K562 (cell line): ENCODE measurements around the gene DTWD2. TPM values are rescaled to one million over a fixed set of nuclear protein-coding genes. Genes with fewer than 3 reads are reported as not detected.
A peak's percentile ranks its signal among the peaks of the same experiment; 100 is the strongest.

ENCODE experiments used
- ATAC-seq: fragments of 200-7000 bp; cut with Tn5 transposase; 3 replicates; pipeline ENCODE4 v1.9.1; 2020; ENCODE audit warnings: moderate library complexity
- Bru-seq: library from RNA; stranded (reverse); fragments of 400-500 nt; gene quantifications from one replicate; lab custom pipeline; 2021; lab: Mats Ljungman, UMichigan
- BruChase-seq, 2 experiments: library from RNA; stranded (reverse); fragments of 400-500 nt; gene quantifications; one replicate each; lab custom pipeline; 2021; lab: Mats Ljungman, UMichigan
- BruUV-seq: library from RNA; stranded (reverse); fragments of 400-500 nt; replicated peaks from 2 replicates; lab custom pipeline; 2021; lab: Mats Ljungman, UMichigan
- CTCF ChIA-PET: fragments of 300-600 bp; formaldehyde crosslinking; extraction: SDS; loops from one replicate; lab custom pipeline; 2021; ENCODE audit warnings: low intra/inter-chr PET ratio; lab: Yijun Ruan, JAX
- POLR2A ChIA-PET: fragments of 300-600, 350-650 bp; sonication (Branson Sonifier 250); formaldehyde crosslinking; extraction: SDS; loops from one replicate; lab custom pipeline; 2021; ENCODE audit warnings: antibody characterized with exemption, inconsistent platforms; lab: Yijun Ruan, JAX
- DNase-seq, 4 experiments: peaks; one replicate each; pipeline versions ENCODE4 v3.0.0 to v3.0.0-alpha.2; 2011 to 2018; ENCODE audit warnings: low spot score in 3 of 4, mixed read lengths in 3 of 4; ENCODE audit errors: extremely low read depth in 1 of 4
- FAIRE-seq: peaks from 2 replicates; lab custom pipeline; 2011; peaks lifted over from hg19 to GRCh38; lab: Jason Lieb, UNC
- H2AFZ ChIP-seq: 2 replicates; pipeline ENCODE4 v1.6.0; 2011; ENCODE audit warnings: low read depth, low read length, control low read depth, inconsistent platforms
- H3K27ac ChIP-seq: fragments of 200-600 bp; 3 replicates; pipeline ENCODE4 v1.8.0; 2011; ENCODE audit warnings: low read depth, mild to moderate bottlenecking, control low read depth, inconsistent platforms, low read length, moderate library complexity, mixed read lengths; ENCODE audit errors: extremely low read depth
- H3K27me3 ChIP-seq, 2 experiments: fragments of 300-600 bp in 1 of 2; 2 replicates in 1 of 2; 3 replicates in 1 of 2; pipeline versions ENCODE4 v1.6.0 to v1.8.0; 2011; ENCODE audit warnings: inconsistent platforms in 2 of 2, low read length in 2 of 2, mild to moderate bottlenecking in 1 of 2, mixed read lengths in 1 of 2, moderate library complexity in 1 of 2; ENCODE audit not compliant: control insufficient read depth in 2 of 2, insufficient read depth in 2 of 2
- H3K36me3 ChIP-seq: fragments of 300-600 bp; 3 replicates; pipeline ENCODE4 v1.8.0; 2011; ENCODE audit warnings: mild to moderate bottlenecking, low read length, inconsistent platforms; ENCODE audit not compliant: control insufficient read depth, insufficient read depth
- H3K4me1 ChIP-seq, 2 experiments: fragments of 200-600 bp in 1 of 2; replicated peaks in 1 of 2; 2 replicates in 1 of 2; 3 replicates in 1 of 2; pipeline versions ENCODE4 v1.5.1 to v1.8.0; 2011; ENCODE audit warnings: inconsistent platforms in 2 of 2, low read length in 2 of 2, mild to moderate bottlenecking in 1 of 2, mixed read lengths in 1 of 2, moderate library complexity in 1 of 2; ENCODE audit not compliant: control insufficient read depth in 2 of 2, insufficient read depth in 2 of 2
- H3K4me2 ChIP-seq: 2 replicates; pipeline ENCODE4 v1.6.1; 2011; ENCODE audit warnings: low read length, control low read depth, inconsistent platforms, mixed read lengths; ENCODE audit not compliant: insufficient read depth
- H3K4me3 ChIP-seq: fragments of 200-600 bp; sonication (generic), shearing (Covaris generic); 2 replicates; pipeline ENCODE4 v1.5.1; 2016; ENCODE audit warnings: control low read depth, inconsistent platforms
- H3K79me2 ChIP-seq: fragments of 200-600 bp; 3 replicates; pipeline ENCODE4 v1.8.0; 2011; ENCODE audit warnings: low read length, inconsistent platforms; ENCODE audit not compliant: control insufficient read depth, insufficient read depth
- H3K9ac ChIP-seq, 2 experiments: 2 replicates each; pipeline versions ENCODE4 v1.6.0 to v1.6.1; 2011; ENCODE audit warnings: low read depth in 2 of 2, low read length in 2 of 2, control low read depth in 1 of 2, inconsistent platforms in 1 of 2, mild to moderate bottlenecking in 1 of 2, mixed read lengths in 1 of 2; ENCODE audit not compliant: insufficient read depth in 1 of 2
- H3K9me1 ChIP-seq: one replicate; pipeline ENCODE4 v1.6.0; 2011; ENCODE audit warnings: inconsistent platforms, mild to moderate bottlenecking, low read length, moderate library complexity; ENCODE audit not compliant: control insufficient read depth, insufficient read depth
- H3K9me3 ChIP-seq: replicated peaks from 2 replicates; pipeline ENCODE4 v1.5.1; 2011; ENCODE audit warnings: low read depth, low read length, inconsistent platforms; ENCODE audit not compliant: control insufficient read depth, insufficient read depth
- H4K20me1 ChIP-seq: replicated peaks from 2 replicates; pipeline ENCODE4 v1.6.1; 2011; ENCODE audit warnings: low read length, inconsistent platforms, mixed read lengths; ENCODE audit not compliant: control insufficient read depth, insufficient read depth
- ARID3A ChIP-seq: IDR thresholded peaks from 2 replicates; pipeline ENCODE4 v1.6.1; 2012; ENCODE audit warnings: low read depth, low read length, improper control_type of control experiment, borderline replicate concordance
- EP400 ChIP-seq: fragments of 450-650 bp; IDR thresholded peaks from 2 replicates; pipeline ENCODE4 v1.6.1; 2017; ENCODE audit warnings: antibody characterized with exemption, mild to moderate bottlenecking, moderate library complexity
- HDGF ChIP-seq: fragments of 450-650 bp; IDR thresholded peaks from 2 replicates; pipeline ENCODE4 v1.6.1; 2016
- NONO ChIP-seq, 2 experiments: fragments of 200-400 bp in 1 of 2; fragments of 450-650 bp in 1 of 2; formaldehyde crosslinking in 1 of 2; IDR thresholded peaks; 2 replicates each; pipeline ENCODE4 v1.6.1; 2017; ENCODE audit warnings: low read depth in 2 of 2, mild to moderate bottlenecking in 2 of 2, moderate library complexity in 2 of 2, low read length in 1 of 2
- PHF8 ChIP-seq: fragments of 200-600 bp; sonication (generic); IDR thresholded peaks from 2 replicates; pipeline ENCODE4 v1.6.1; 2012; ENCODE audit warnings: mixed run types, mild to moderate bottlenecking, inconsistent platforms, low read length, moderate library complexity, borderline replicate concordance
- RCOR1 ChIP-seq, 2 experiments: IDR thresholded peaks; 2 replicates each; pipeline ENCODE4 v1.6.1; 2012; ENCODE audit warnings: low read depth in 2 of 2, low read length in 2 of 2, borderline replicate concordance in 1 of 2, improper control_type of control experiment in 1 of 2
- SIRT6 ChIP-seq: IDR thresholded peaks from one replicate; pipeline ENCODE4 v1.6.1; 2012; ENCODE audit warnings: low read depth, mild to moderate bottlenecking, control low read depth, inconsistent platforms, low read length, moderate library complexity
- SMARCA4 ChIP-seq: fragments of 450-650 bp; IDR thresholded peaks from 2 replicates; pipeline ENCODE4 v1.6.1; 2016
- TCF7 ChIP-seq: sonication (generic); IDR thresholded peaks from 2 replicates; pipeline ENCODE4 v1.6.1; 2016; ENCODE audit warnings: antibody characterized with exemption, borderline replicate concordance
- ZFX ChIP-seq: sonication (generic); formaldehyde crosslinking; IDR thresholded peaks from 2 replicates; pipeline ENCODE4 v1.8.0; 2022; ENCODE audit warnings: mild to moderate bottlenecking, missing genetic modification reagents, moderate library complexity
- ZNF280B ChIP-seq: fragments of 250-450 bp; sonication (Bioruptor Pico); IDR thresholded peaks from 2 replicates; pipeline ENCODE4 v1.5.1; 2021; ENCODE audit warnings: mild to moderate bottlenecking
- WGBS: fragments of 100-300 bp; shearing (Covaris generic); methylation state at CpG from one replicate; pipeline ENCODE4 v1.1.6; 2016; ENCODE audit warnings: low coverage, mixed read lengths; ENCODE audit not compliant: insufficient coverage; ENCODE audit errors: missing lambda C conversion rate; 5-methylcytosine and 5-hydroxymethylcytosine counted together
- in situ Hi-C: fragments of 300-500 bp; cut with MboI; formaldehyde crosslinking; loops from 4 replicates; pipeline ENCODE4 v1.15.0; 2018; ENCODE audit warnings: inconsistent platforms, mixed read lengths
- intact Hi-C: fragments of 100-400 bp; cut with micrococcal nuclease; formaldehyde crosslinking; loops from 2 replicates; pipeline ENCODE4 v1.14.2; 2022
- long read RNA-seq, 3 experiments: library from polyadenylated mRNA in 2 of 3; library from RNA in 1 of 3; unstranded in 2 of 3; stranded (forward) in 1 of 3; transcript quantifications; one replicate each; pipeline ENCODE4 v2.0.0, GENCODE V29; 2019 to 2022
- polyA minus RNA-seq, 3 experiments: library from RNA; depleted of rRNA, polyadenylated mRNA; stranded (reverse); fragments of >200 nt; gene quantifications; 2 replicates each; pipeline ENCODE4 v1.2.3, GENCODE V29; 2011
- polyA plus RNA-seq, 8 experiments: library from polyadenylated mRNA; depleted of rRNA in 4 of 8; stranded (reverse) in 5 of 8; unstranded in 3 of 8; fragments of >200 nt; fragmentation: Nextera tagmentation in 2 of 8; fragmentation: Illumina TruSeq in 1 of 8; extraction: Ambion mirVana in 2 of 8; extraction: Trizol in 1 of 8; gene quantifications; 2 replicates each; pipeline versions ENCODE4 v1.2.1 to v1.2.3, GENCODE V29; 2011 to 2014; ENCODE audit warnings: inconsistent platforms in 1 of 8, missing spikeins in 1 of 8
- total RNA-seq, 7 experiments: library from RNA; depleted of rRNA in 6 of 7; stranded (reverse); fragments of >200 nt in 6 of 7; fragmentation: Illumina TruSeq in 2 of 7; extraction: Trizol in 2 of 7; gene quantifications; 2 replicates each; pipeline versions ENCODE4 v1.2.1 to v1.2.3, GENCODE V29; 2011 to 2021; ENCODE audit warnings: low replicate concordance in 1 of 7

DTWD2 gene
- total RNA-seq (2011; cell fraction: chromatin; rRNA removed; ENCODE audit: low replicate concordance) = 1.4 and 1.7 TPM in 2 replicates
- total RNA-seq (2011; cell fraction: nucleolus; rRNA removed) = 1.2 and 1.7 TPM in 2 replicates
- 1.7 and 2.4 TPM in 2 replicates for total RNA-seq (2011; cell fraction: nucleoplasm; rRNA removed)
- total RNA-seq (2014; rRNA removed) (7.4 and 10.8 TPM in 2 replicates), total RNA-seq (2014; rRNA removed; fragmentation: Illumina TruSeq; extraction: Trizol) (4.9 and 5.4 TPM in 2 replicates), total RNA-seq (2015; rRNA removed; fragmentation: Illumina TruSeq; extraction: Trizol) (4.9 TPM in 2 replicates), total RNA-seq (2021) (5.5 TPM in 2 replicates), polyA plus RNA-seq (2011; rRNA removed) (2.2 and 3.1 TPM in 2 replicates), polyA plus RNA-seq (2014; fragmentation: Illumina TruSeq; extraction: Trizol) (3.1 and 3.7 TPM in 2 replicates), polyA plus RNA-seq (2014; fragmentation: Nextera tagmentation; extraction: Ambion mirVana) (1 to 10 TPM in 1 of 2 experiments, under 1 TPM in 1; 0.99 to 1.1 TPM), polyA plus RNA-seq (2014; rRNA removed) (3.2 and 4.1 TPM in 2 replicates), polyA minus RNA-seq (2011; rRNA and poly(A)+ RNA removed) (2.8 and 3.6 TPM in 2 replicates), Bru-seq, nascent RNA (percentile 52 among the genes with signal in this experiment), BruChase-seq, experiment 1, labeled RNA remaining after a 2-hour chase (percentile 57 among the genes with signal in this experiment), BruChase-seq, experiment 2, labeled RNA remaining after a 6-hour chase (percentile 56 among the genes with signal in this experiment)
- 2.9 and 3.5 TPM in 2 replicates for polyA plus RNA-seq (2011; cell fraction: cytosol; rRNA removed)
- 1.6 and 1.9 TPM in 2 replicates for polyA plus RNA-seq (2011; cell fraction: nucleus; rRNA removed)
- 3.0 and 20.2 TPM in 2 replicates for polyA plus RNA-seq (2012)
- polyA minus RNA-seq (2011; cell fraction: cytosol; rRNA and poly(A)+ RNA removed) = 3.0 and 5.0 TPM in 2 replicates
- polyA minus RNA-seq (2011; cell fraction: nucleus; rRNA and poly(A)+ RNA removed) = 1.9 and 2.4 TPM in 2 replicates
- long read RNA-seq, experiment 1, transcript DTWD2-203 (6 exons, 2,307 nt) = major isoform, 18 of 23 reads
- long read RNA-seq, experiment 1, partial matches to known transcripts = 1 of 23 reads
- long read RNA-seq, experiment 1, other reads (novel, unspliced or antisense) = 4 of 23 reads
- long read RNA-seq, experiment 2, partial matches to known transcripts = 0 of 4 reads
- long read RNA-seq, experiment 2, other reads (novel, unspliced or antisense) = 4 of 4 reads
- long read RNA-seq, experiment 3, full-length matches to known transcripts = 4 of 6 reads
- long read RNA-seq, experiment 3, partial matches to known transcripts = 0 of 6 reads
- long read RNA-seq, experiment 3, other reads (novel, unspliced or antisense) = 2 of 6 reads

GRCh38 chr5:118987988-118988865 lies at the start of gene DTWD2:
Gene DTWD2, minus strand, starts transcription at chr5:118988547. Its CDS starts 36 bp downstream, at chr5:118988511.
- Histone ChIP-seq H3K4me1 (peaks cover 13 to 27% of the 10 kb centered on the region in 2 experiments; a peak in 4 of 5 replicates), H3K9me1 (no peaks in the 10 kb centered on the region), H3K4me3 (peak within 1 kb of the TSS; percentile 98), H3K27me3 (no peaks in the 10 kb centered on the region), H3K79me2 (no peaks in the 10 kb centered on the region; the same call in 2 of the 3 replicates), H3K36me3 (no peaks in the 10 kb centered on the region), H2AFZ (peak within 1 kb of the TSS; percentile 89), H3K27ac (peak within 1 kb of the TSS; percentile 92), H3K9ac (peak within 1 kb of the TSS; percentile 78 to 94), H3K9me3 (no peaks in the 10 kb centered on the region), H4K20me1 (no peaks in the 10 kb centered on the region), H3K4me2 (peak within 1 kb of the TSS; percentile 86)
- intact Hi-C loops (loop anchor here (1.0 to 5.0 kb wide), 5 partner anchors 82 to 447 kb away; no protein-coding TSS in a partner anchor), in situ Hi-C loops (loop anchor here (5.0 to 25.0 kb wide), 2 partner anchors 424 to 749 kb away; no protein-coding TSS in a partner anchor)
- ATAC-seq = peak; percentile 95
- ChIA-PET CTCF (interaction anchor here (0.6 to 2.1 kb wide), 5 partner anchors 34 to 447 kb away, joined by 3 to 26 read pairs (median 4); no protein-coding TSS in a partner anchor), POLR2A (interaction anchor here (0.6 to 1.3 kb wide), 6 partner anchors 17 to 465 kb away, joined by 3 to 4 read pairs (median 3); no protein-coding TSS in a partner anchor)
- peak; percentile 92 for FAIRE-seq
- peak; percentile 91 to 96 (median 93) for DNase-seq
- under 1% methylated on average over 68 of the region's 74 CpGs for WGBS
- no TSS peak for BruUV-seq
- TF ChIP-seq ZNF280B (CRISPR knock-in tag) (no peak), EP400 (peak; percentile 85; the same call in 1 of the 2 replicates), HDGF (no peak), SMARCA4 (0 out of 2 replicates have a peak, but pooled peaks have one; percentile 18), ARID3A (no peak), RCOR1 (IDR thresholded peaks at IDR 0.05; ENCODE audit: borderline replicate concordance in 1 of 2, low read depth in 2 of 2, low read length in 2 of 2) (no peak), PHF8 (peak; percentile 94), SIRT6 (no peak), ZFX (CRISPR knock-in tag) (peak; percentile 99), TCF7 (0 out of 2 replicates have a peak, but pooled peaks have one; percentile 46), NONO (IDR thresholded peaks at IDR 0.05; ENCODE audit: low read depth in 2 of 2, low read length in 1 of 2) (peak; percentile 53 to 67; a peak in 1 of 4 replicates)
